Measurements from ENCODE around the gene AKAP7.
"Not testable (repeated sequence)": the region's sequence is repeated elsewhere in the genome, so short reads cannot be mapped to it uniquely, and the experiment has no call there.

Gene AKAP7

DNA sequence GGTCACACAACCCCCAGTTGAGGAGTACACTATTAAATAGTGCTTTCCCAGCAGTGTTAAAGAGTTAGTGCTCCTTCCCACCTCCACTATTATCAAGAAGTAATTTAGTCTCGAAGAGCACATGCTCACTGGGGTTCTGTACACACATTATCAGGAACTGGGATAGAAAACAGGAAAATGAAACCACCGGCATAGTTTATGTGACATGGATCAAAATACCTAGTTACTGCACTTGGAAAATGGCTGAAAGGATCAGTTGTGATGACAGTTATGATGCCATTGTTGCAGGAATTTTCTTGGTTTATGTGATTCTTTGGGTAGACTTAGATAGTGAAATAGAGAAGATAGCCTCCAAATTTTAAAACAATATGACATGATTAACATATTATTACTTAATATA, 152.9 kb downstream of the AKAP7 start:
- DNase-seq (ENCODE audit: extremely low read depth in 1 of 2, low read depth in 1 of 2): no peak

GRCh38 chr6:131290955-131291354, 155.7 kb downstream of the AKAP7 start:
- DNase-seq (ENCODE audit: extremely low read depth in 1 of 2, low read depth in 1 of 2): no peak

DNA sequence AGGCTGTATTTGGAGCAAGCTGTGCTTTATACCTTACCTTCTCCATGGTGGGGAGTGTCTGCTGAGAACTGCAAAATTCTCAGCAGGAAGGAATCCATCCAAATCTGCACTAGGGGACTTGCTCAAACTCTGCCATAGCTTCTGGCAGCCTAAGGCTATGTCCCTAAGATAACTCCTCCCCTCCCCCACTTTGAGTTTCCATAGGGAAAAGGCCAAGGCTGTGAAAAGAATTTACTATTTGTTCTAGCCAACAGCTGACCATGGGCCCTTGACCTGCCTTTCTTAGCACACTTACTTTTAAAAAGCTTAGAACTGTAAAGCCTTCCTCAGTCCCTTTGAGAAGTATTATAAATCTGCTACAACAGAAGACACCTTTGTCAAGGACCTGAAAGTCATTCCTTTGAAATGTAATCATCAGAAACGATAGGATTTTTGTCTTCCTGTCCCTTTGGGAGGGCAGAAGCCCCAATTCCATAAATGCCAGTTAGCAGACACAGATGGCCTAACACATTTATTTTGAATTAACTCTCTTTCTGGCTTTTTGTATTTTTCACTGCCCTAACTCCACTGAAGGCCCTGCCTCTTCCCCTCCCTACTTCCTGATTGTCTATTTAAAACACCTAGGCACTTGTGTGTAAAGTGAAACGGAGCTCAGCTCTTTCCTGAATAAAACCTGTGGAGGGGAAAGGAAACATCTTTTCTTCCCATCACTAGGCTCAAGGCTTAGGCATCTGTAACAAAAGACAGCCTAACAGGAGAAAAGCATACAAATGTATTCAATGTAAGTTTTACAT, 157.1 kb downstream of the AKAP7 start:
- no peak for DNase-seq (ENCODE audit: extremely low read depth in 1 of 2, low read depth in 1 of 2)

DNA sequence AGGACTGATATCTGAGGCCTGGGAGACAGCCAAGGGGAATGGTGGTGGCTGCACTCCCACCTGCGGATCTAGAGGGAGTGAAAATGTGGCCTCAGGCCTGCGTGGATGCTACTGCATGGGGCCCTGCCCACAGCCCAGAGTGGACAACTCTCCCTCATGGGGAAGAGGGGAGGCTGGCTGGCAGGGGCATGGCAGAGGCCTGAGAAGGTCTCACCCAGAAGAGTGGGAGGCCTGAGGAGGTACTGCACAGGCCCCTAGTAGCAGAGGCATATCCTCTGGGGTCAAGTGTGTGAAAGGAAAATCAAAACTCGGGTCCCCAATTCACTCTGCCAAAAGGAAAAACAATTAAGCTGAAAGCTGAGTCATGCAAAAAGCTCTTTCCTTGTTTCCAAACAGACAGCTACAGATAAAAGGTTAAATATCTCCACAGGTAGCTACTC, 158.2 kb downstream of the AKAP7 start:
- DNase-seq (ENCODE audit: extremely low read depth in 1 of 2, low read depth in 1 of 2): no peak

DNA sequence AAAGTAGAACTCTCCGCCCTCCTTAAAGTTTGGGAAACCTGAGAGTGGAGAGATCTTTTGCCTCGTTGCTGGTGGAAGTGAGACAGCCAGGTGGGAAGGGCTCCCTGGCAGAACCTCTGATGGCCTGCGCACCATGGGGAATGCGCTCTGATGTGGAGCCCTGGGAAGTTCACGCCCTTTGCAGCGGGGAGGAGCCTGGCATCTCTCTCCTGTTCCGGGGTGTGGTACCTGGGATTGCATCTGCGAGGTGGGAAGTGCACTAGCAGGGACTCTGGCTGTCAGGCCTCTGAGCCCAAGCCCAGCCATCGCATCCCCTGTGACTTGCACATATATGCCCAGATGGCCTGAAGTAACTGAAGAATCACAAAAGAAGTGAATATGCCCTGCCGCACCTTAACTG, 159.8 kb downstream of the AKAP7 start:
- DNase-seq (ENCODE audit: extremely low read depth in 1 of 2, low read depth in 1 of 2): no peak

DNA sequence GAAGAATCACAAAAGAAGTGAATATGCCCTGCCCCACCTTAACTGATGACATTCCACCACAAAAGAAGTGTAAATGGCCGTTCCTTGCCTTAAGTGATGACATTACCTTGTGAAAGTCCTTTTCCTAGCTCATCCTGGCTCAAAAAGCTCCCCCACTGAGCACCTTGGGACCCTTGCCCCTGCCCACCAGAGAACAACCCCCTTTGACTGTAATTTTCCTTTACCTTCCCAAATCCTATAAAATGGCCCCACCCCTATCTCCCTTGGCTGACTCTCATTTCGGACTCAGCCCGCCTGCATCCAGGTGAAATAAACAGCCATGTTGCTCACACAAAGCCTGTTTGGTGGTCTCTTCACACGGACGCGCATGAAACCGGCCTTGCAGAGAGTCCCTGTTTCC, 165.6 kb downstream of the AKAP7 start:
- not testable (repeated sequence) for DNase-seq (ENCODE audit: extremely low read depth in 1 of 2, low read depth in 1 of 2)

DNA sequence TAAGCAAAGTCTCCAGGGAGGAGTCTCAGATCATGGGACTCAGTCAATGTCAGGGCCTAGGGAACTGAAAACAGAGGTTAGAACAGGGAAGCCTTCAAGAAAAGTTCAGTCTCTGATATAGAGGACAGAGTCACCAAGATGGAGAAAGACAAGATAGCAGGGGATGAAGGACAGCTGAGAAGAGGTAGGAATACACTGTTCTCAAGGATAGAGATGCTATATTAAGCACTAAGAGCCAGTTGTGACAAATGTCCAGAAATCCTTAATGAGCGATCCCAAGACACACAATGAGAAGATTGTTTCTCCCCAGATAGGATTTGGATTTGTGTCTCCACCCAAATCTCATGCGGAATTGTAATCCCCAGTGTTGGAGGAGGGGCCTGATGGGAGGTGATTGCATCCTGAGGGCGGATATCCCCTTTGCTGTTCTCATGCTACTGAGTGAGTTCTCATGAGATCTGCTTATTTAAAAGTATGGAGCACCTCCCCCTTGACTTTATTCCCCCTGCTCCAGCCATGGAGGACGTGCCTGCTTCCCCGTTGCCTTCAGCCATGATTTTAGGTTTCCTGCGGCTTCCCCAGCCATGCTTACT, 168.2 kb downstream of the AKAP7 start:
- DNase-seq (ENCODE audit: extremely low read depth in 1 of 2, low read depth in 1 of 2): no peak

- no peak for DNase-seq (ENCODE audit: extremely low read depth in 1 of 2, low read depth in 1 of 2)
Observed at GRCh38 chr6:131305037-131305850, 170.0 kb downstream of the AKAP7 start.

- no peak for DNase-seq (ENCODE audit: extremely low read depth in 1 of 2, low read depth in 1 of 2)
Observed at GRCh38 chr6:131309437-131309836, 174.2 kb downstream of the AKAP7 start.

DNA sequence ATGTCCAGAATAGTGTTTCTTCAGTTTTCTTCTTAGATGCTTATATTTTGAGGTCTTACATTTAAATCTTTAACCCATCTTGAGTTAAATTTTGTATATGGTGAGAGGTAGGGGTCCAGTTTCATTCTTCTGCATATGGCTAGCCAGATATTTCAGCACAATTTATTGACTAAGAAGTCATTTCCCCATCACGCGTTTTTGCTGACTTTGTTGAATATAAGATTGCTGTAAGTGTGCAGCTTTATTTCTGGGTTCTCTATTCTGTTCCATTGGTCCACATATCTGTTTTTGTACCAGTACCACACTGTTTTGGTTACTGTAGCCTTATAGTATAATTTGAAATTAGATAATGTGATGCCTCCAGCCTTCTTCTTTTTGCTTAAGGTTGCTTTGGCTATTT, 179.6 kb downstream of the AKAP7 start:
- DNase-seq (ENCODE audit: extremely low read depth in 1 of 2, low read depth in 1 of 2): no peak

- no peak for DNase-seq (ENCODE audit: extremely low read depth in 1 of 2, low read depth in 1 of 2)
Observed at GRCh38 chr6:131316654-131317053, 181.4 kb downstream of the AKAP7 start.

GRCh38 chr6:131317516-131317915, 182.2 kb downstream of the AKAP7 start:
- no peak for DNase-seq (ENCODE audit: extremely low read depth in 1 of 2, low read depth in 1 of 2)

GRCh38 chr6:131321589-131321988, 186.3 kb downstream of the AKAP7 start:
- DNase-seq (ENCODE audit: extremely low read depth in 1 of 2, low read depth in 1 of 2): no peak

DNA sequence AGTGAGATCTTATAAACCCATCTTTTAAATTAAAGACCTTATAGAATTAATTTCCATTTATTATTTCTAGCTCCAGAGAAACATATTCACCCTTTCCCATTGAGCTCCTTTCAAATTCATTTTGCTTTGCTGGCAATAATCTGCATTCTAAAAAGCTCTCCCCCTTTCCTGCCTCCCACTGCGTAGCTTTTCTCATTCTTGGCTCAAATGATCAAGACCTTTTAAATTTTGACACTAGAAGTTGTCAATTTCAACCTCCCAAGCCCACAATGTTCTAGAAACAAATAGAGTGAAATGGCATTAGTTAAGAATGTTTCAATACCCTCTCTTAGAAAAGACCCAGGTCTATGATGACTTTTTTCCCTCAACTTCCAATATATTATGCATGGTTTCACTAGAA, 186.9 kb downstream of the AKAP7 start:
- no peak for DNase-seq (ENCODE audit: extremely low read depth in 1 of 2, low read depth in 1 of 2)

- not testable (repeated sequence) for DNase-seq (ENCODE audit: extremely low read depth in 1 of 2, low read depth in 1 of 2)
Observed at GRCh38 chr6:131325669-131326068, 190.4 kb downstream of the AKAP7 start.

DNA sequence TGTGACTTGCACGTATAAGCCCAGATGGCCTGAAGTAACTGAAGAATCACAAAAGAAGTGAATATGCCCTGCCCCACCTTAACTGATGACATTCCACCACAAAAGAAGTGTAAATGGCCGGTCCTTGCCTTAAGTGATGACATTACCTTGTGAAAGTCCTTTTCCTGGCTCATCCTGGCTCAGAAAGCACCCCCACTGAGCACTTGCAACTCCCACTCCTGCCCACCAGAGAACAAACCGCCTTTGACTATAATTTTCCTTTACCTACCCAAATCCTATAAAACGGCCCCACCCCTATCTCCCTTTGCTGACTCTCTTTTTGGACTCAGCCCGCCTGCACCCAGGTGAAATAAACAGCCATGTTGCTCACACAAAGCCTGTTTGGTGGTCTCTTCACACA, 193.5 kb downstream of the AKAP7 start:
- DNase-seq (ENCODE audit: extremely low read depth in 1 of 2, low read depth in 1 of 2): not testable (repeated sequence)

DNA sequence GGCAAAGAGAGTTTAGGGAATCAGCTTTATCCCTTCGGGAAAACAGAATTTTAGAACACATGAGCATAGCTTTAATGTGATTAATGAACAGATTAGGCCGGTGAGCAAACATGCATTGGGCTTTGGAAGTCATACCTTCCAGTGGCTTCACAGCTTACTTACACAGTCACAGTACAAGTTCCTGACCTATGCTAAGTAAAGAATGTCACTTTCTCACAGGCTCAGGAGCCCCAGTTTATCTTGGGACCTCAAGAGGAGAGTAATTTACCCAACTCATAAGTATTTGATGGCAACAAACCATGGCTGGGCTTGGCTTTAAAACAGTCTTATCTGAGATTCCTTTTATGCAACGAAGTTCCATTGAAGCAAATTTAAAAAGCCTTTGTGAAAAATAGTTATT, 195.9 kb downstream of the AKAP7 start:
- no peak for DNase-seq (ENCODE audit: extremely low read depth in 1 of 2, low read depth in 1 of 2)

- no peak for DNase-seq (ENCODE audit: extremely low read depth in 1 of 2, low read depth in 1 of 2)
Observed at GRCh38 chr6:131331873-131332781, 196.9 kb downstream of the AKAP7 start.

All from stimulated activated CD8-positive, alpha-beta memory T cell treated with anti-CD3 and anti-CD28 coated beads, Interleukin-7, amount 100 ng/mL, for 48 hours (primary cell).